ENCODE results near the gene CCDC27. TPM values are rescaled to one million over a fixed set of nuclear protein-coding genes. Genes with fewer than 3 reads are reported as not detected.

The CCDC27 gene
- total RNA-seq, 2 donors from 2014 or later = not detected

- ATAC-seq (no peak), DNase-seq (no peak)
- Mint-ChIP-seq H3K36me3 (ENCODE audit: low read depth) (no peaks in the 10 kb centered on the region), H3K4me3 (no peak overlapping the region), H3K27ac (no peak overlapping the region), H3K27me3 (no peaks in the 10 kb centered on the region), H3K4me1 (no peaks in the 10 kb centered on the region)
- no peaks in the 10 kb centered on the region for H3K9me3 ChIP-seq (ENCODE audit: control insufficient read depth, low read length, poor library complexity, severe bottlenecking)
These were observed 16.6 kb upstream of the CCDC27 start for GRCh38 chr1:3735688-3736087.

GRCh38 chr1:3736131-3736561, 16.1 kb upstream of the CCDC27 start:
- ATAC-seq = no peak
- H3K9me3 ChIP-seq (ENCODE audit: control insufficient read depth, low read length, poor library complexity, severe bottlenecking) = no peaks in the 10 kb centered on the region
- no peaks in the 10 kb centered on the region for H3K36me3 Mint-ChIP-seq (ENCODE audit: low read depth)
- H3K27ac Mint-ChIP-seq = no peak overlapping the region
- H3K27me3 Mint-ChIP-seq = no peaks in the 10 kb centered on the region
- DNase-seq = no peak
- no peaks in the 10 kb centered on the region for H3K4me1 Mint-ChIP-seq
- no peak overlapping the region for H3K4me3 Mint-ChIP-seq

- Mint-ChIP-seq H3K27me3 (no peaks in the 10 kb centered on the region), H3K4me3 (no peak overlapping the region), H3K27ac (no peak overlapping the region), H3K36me3 (ENCODE audit: low read depth) (no peaks in the 10 kb centered on the region), H3K4me1 (peaks cover 2% of the 10 kb centered on the region)
- DNase-seq (no peak), ATAC-seq (no peak)
- no peaks in the 10 kb centered on the region for H3K9me3 ChIP-seq (ENCODE audit: control insufficient read depth, low read length, poor library complexity, severe bottlenecking)
These were observed 15.5 kb upstream of the CCDC27 start for GRCh38 chr1:3736708-3737107.

- no peaks in the 10 kb centered on the region for H3K27me3 Mint-ChIP-seq
- ATAC-seq = no peak
- H3K27ac Mint-ChIP-seq = no peak overlapping the region
- no peak overlapping the region for H3K4me3 Mint-ChIP-seq
- no peaks in the 10 kb centered on the region for H3K36me3 Mint-ChIP-seq (ENCODE audit: low read depth)
- no peaks in the 10 kb centered on the region for H3K9me3 ChIP-seq (ENCODE audit: control insufficient read depth, low read length, poor library complexity, severe bottlenecking)
- peaks cover 8% of the 10 kb centered on the region for H3K4me1 Mint-ChIP-seq
- no peak for DNase-seq
These were observed 13.3 kb upstream of the CCDC27 start for GRCh38 chr1:3738943-3739342.

GRCh38 chr1:3740042-3740441, 12.2 kb upstream of the CCDC27 start:
- no peaks in the 10 kb centered on the region for H3K9me3 ChIP-seq (ENCODE audit: control insufficient read depth, low read length, poor library complexity, severe bottlenecking)
- ATAC-seq = no peak
- Mint-ChIP-seq H3K27ac (no peak overlapping the region), H3K36me3 (ENCODE audit: low read depth) (no peaks in the 10 kb centered on the region), H3K4me3 (no peak overlapping the region), H3K4me1 (peaks cover 9% of the 10 kb centered on the region), H3K27me3 (no peaks in the 10 kb centered on the region)
- DNase-seq = no peak

GRCh38 chr1:3740752-3741151, 11.5 kb upstream of the CCDC27 start:
- H3K4me1 Mint-ChIP-seq = peaks cover 11% of the 10 kb centered on the region
- no peak overlapping the region for H3K27ac Mint-ChIP-seq
- H3K27me3 Mint-ChIP-seq = no peaks in the 10 kb centered on the region
- H3K9me3 ChIP-seq (ENCODE audit: control insufficient read depth, low read length, poor library complexity, severe bottlenecking) = no peaks in the 10 kb centered on the region
- no peaks in the 10 kb centered on the region for H3K36me3 Mint-ChIP-seq (ENCODE audit: low read depth)
- DNase-seq (no peak), ATAC-seq (no peak)
- no peak overlapping the region for H3K4me3 Mint-ChIP-seq

- DNase-seq (no peak), ATAC-seq (no peak)
- Mint-ChIP-seq H3K27me3 (no peaks in the 10 kb centered on the region), H3K4me1 (peaks cover 12% of the 10 kb centered on the region), H3K4me3 (no peak overlapping the region), H3K27ac (no peak overlapping the region), H3K36me3 (ENCODE audit: low read depth) (no peaks in the 10 kb centered on the region)
- no peaks in the 10 kb centered on the region for H3K9me3 ChIP-seq (ENCODE audit: control insufficient read depth, low read length, poor library complexity, severe bottlenecking)
These were observed 10.4 kb upstream of the CCDC27 start for GRCh38 chr1:3741566-3742438.

GRCh38 chr1:3742439-3743298, 9.6 kb upstream of the CCDC27 start:
- no peaks in the 10 kb centered on the region for H3K27me3 Mint-ChIP-seq
- no peak overlapping the region for H3K4me3 Mint-ChIP-seq
- H3K36me3 Mint-ChIP-seq (ENCODE audit: low read depth) = no peaks in the 10 kb centered on the region
- H3K27ac Mint-ChIP-seq = no peak overlapping the region
- ATAC-seq (no peak), DNase-seq (no peak)
- no peaks in the 10 kb centered on the region for H3K9me3 ChIP-seq (ENCODE audit: control insufficient read depth, low read length, poor library complexity, severe bottlenecking)
- peaks cover 12% of the 10 kb centered on the region for H3K4me1 Mint-ChIP-seq

GRCh38 chr1:3743421-3743820, 8.8 kb upstream of the CCDC27 start:
- Mint-ChIP-seq H3K4me1 (peaks cover 19% of the 10 kb centered on the region), H3K4me3 (no peak overlapping the region), H3K27ac (no peak overlapping the region), H3K27me3 (no peaks in the 10 kb centered on the region), H3K36me3 (ENCODE audit: low read depth) (no peaks in the 10 kb centered on the region)
- ATAC-seq (no peak), DNase-seq (no peak)
- no peaks in the 10 kb centered on the region for H3K9me3 ChIP-seq (ENCODE audit: control insufficient read depth, low read length, poor library complexity, severe bottlenecking)

GRCh38 chr1:3743826-3744225, 8.4 kb upstream of the CCDC27 start:
- H3K9me3 ChIP-seq (ENCODE audit: control insufficient read depth, low read length, poor library complexity, severe bottlenecking) = no peaks in the 10 kb centered on the region
- no peaks in the 10 kb centered on the region for H3K27me3 Mint-ChIP-seq
- no peak overlapping the region for H3K27ac Mint-ChIP-seq
- H3K4me3 Mint-ChIP-seq = no peak overlapping the region
- ATAC-seq (no peak), DNase-seq (no peak)
- peaks cover 19% of the 10 kb centered on the region for H3K4me1 Mint-ChIP-seq
- H3K36me3 Mint-ChIP-seq (ENCODE audit: low read depth) = no peaks in the 10 kb centered on the region

- Mint-ChIP-seq H3K27me3 (no peaks in the 10 kb centered on the region), H3K4me1 (peaks cover 19% of the 10 kb centered on the region), H3K27ac (no peak overlapping the region), H3K36me3 (ENCODE audit: low read depth) (no peaks in the 10 kb centered on the region), H3K4me3 (no peak overlapping the region)
- no peaks in the 10 kb centered on the region for H3K9me3 ChIP-seq (ENCODE audit: control insufficient read depth, low read length, poor library complexity, severe bottlenecking)
- DNase-seq = no peak
- ATAC-seq = no peak
These were observed 7.6 kb upstream of the CCDC27 start for GRCh38 chr1:3744646-3745045.

- Mint-ChIP-seq H3K4me1 (peaks cover 19% of the 10 kb centered on the region), H3K27ac (no peak overlapping the region), H3K27me3 (no peaks in the 10 kb centered on the region), H3K4me3 (no peak overlapping the region), H3K36me3 (ENCODE audit: low read depth) (no peaks in the 10 kb centered on the region)
- H3K9me3 ChIP-seq (ENCODE audit: control insufficient read depth, low read length, poor library complexity, severe bottlenecking) = no peaks in the 10 kb centered on the region
- DNase-seq (no peak), ATAC-seq (no peak)
These were observed 7.2 kb upstream of the CCDC27 start for GRCh38 chr1:3745071-3745470.

- no peaks in the 10 kb centered on the region for H3K27me3 Mint-ChIP-seq
- peak overlapping the region; percentile 88 for H3K4me3 Mint-ChIP-seq
- H3K36me3 Mint-ChIP-seq (ENCODE audit: low read depth) = no peaks in the 10 kb centered on the region
- H3K9me3 ChIP-seq (ENCODE audit: control insufficient read depth, low read length, poor library complexity, severe bottlenecking) = no peaks in the 10 kb centered on the region
- H3K27ac Mint-ChIP-seq = peak overlapping the region; percentile 14
- ATAC-seq (no peak), DNase-seq (no peak)
- H3K4me1 Mint-ChIP-seq = peaks cover 19% of the 10 kb centered on the region
These were observed 6.5 kb upstream of the CCDC27 start for GRCh38 chr1:3745590-3746381.
